Middle frontal gyrus (tissue), 1 donor: ENCODE results near the gene MBTPS1.

Source experiments
- DNase-seq: peaks from one replicate; pipeline ENCODE4 v3.0.0-alpha.2; 2015; ENCODE audit warnings: low spot score; ENCODE audit errors: extremely low spot score

The MBTPS1 gene

DNA sequence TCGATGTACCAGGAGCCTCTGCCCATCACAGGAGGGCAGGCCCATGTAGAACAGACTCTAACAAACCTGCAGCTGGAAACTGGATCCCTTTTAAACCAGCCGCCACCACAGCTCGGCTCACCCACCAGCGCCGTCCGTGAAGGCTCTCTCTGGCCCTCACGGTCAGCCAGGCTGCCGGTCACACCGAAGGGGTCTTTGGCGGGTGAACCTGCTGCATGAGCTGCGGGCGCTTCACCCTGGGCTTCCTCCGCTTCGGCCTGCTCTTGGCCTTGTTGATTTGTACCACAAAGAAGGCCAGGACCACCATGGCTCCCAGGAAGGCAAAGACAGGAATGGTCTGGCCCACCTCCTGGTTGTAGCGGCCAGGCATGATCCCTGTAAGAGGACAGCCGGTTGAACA, 62.5 kb downstream of the MBTPS1 start:
- no peak for DNase-seq

DNA sequence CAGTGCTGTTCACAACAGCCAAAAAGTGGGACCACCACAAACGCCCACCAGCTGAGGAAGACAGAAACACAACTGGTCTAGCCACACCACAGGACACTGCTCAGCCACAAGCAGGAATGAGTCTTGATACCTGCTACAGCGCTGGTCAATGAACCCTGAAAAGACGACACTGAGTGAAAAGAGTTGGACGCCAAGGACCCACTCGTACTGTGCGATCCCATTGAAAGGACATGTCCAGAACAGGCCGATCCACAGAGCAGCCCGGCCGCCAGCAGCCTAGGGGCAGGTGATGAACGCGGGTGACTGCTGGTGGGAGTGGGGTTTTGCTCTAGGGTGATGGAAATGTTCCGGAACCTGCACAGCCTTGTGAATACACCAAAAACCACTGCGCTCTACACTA, 63.5 kb downstream of the MBTPS1 start:
- no peak for DNase-seq

DNA sequence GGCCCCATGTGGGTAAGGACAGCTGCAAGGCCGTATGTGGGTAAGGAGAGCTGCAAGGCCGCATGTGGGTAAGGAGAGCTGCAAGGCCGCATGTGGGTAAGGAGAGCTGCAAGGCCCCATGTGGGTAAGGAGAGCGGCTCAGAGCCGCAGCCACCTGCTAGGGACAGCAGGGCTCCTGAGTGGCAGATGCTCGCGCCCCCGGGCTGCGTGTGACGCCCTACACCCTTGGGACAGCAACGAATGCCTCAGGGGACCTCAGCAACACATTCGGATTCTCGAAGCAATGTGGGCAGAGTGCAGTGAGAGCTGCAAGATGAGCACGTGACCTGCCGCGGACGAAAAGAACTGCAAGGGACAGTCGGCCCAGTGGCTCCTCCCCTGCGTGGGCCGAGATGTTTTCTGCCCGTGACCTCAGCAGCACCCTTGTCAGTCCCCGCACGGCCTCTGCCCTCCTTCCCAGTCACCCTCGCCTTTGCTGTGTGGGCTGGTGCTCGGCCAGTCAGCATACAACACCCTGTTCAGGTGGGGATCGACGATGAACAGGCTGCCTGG, 64.6 kb downstream of the MBTPS1 start:
- DNase-seq = no peak

DNA sequence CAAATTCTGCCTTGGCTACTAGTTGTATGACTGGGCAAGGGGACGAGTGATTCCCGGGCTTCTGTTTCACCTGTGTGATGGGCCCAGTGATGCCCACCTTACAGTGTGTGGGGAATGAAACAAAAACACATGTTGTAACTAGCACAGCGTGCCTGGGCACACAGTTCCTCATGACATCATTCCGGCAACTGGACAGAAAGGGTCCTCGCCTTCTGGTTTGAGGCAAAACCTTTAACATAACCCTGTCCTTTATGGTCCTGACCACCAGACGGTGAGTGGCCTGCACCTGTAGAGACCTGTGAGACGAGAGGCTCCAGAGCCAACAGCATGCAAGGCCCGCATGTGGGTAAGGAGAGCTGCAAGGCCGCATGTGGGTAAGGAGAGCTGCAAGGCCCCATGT, 66.4 kb downstream of the MBTPS1 start:
- no peak for DNase-seq

DNA sequence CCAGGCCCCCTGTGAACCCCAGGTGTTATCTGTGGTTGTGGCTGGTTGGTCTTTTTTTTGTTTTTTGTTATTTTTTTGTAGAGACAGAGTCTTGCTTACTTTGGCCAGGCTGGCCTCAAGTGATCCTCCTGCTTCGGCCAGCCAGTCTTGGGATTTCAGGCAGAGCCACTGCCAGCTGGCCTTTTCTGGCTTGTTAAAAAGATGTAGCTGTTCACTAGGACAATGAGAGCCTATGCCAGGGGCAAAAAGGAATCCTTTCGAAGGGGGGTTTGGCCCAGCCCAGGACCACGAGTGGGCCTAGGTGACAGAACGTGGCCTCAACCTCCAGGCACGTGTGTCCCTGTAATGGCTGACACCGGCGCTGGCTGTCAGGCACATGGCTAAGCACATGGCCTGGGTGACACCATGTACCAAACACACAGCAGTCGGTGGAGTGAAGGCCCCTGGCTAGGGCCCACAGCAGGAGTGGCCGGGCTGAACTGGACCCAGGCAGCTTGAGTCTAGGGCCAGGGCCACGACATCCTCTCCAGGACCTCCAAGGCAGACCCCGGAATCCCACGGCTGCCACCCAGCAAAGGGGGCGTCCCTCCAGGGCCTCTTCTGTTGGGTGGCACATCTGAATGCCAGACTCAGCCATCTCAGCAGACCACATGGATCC, 67.2 kb downstream of the MBTPS1 start:
- DNase-seq = no peak

DNA sequence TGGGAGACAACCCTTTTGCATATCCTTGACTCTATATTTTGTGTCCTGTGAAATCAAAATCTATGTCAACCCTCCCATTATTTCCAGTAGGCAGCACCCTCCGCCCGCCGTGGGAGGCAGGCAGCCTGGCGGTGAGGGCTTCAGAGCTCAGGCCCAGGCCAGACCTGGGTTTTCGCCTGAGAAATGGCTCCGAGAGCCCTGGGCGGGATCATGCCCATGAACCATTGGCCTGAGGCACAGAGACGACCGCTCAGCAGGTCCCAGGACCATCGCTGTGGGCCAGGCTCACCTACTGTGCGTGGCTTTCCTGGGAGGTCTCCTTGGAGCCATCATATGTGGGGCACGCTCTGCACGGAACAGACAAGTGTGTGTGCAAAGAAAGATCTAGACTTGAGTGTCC, 67.9 kb downstream of the MBTPS1 start:
- no peak for DNase-seq

DNA sequence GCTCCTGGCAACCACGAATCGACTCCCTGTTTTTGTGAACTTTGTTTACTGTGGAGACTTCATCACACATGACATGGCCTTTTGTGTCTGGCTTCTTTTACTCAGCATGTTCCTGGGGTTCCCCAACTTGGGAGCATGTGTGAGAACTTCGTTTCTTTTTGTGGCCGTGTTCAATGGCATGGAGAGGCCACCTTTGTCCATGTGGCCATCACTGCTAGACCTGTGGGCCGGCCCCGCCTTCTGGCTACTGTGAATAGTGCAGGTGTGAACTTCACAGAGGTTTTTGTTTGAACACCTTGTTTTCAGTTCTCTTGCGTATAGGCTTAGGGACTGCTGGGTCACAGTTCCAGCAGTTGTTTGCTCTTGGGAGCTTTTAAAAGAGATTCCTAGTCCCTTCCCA, 68.5 kb downstream of the MBTPS1 start:
- DNase-seq = no peak

DNA sequence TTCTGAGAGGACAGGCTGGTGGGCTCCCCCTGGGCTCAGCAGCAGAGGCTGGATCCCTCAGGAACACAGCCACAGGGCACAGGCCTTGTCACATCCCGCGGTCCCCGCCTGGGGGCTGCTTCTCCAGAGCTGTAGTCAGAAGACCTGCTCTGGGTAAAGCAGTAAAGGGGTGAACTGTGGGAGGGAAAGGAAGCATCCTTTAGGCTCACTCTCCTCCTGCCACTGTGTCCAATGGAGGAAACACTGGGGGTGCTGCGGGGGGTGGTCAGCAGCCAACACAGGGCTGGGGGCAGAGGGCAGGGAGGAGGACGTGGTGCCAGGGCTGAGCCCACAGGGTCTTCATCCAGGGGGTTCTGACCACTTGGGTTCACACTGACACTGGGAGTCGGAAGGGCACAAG, 69.1 kb downstream of the MBTPS1 start:
- DNase-seq = no peak

DNA sequence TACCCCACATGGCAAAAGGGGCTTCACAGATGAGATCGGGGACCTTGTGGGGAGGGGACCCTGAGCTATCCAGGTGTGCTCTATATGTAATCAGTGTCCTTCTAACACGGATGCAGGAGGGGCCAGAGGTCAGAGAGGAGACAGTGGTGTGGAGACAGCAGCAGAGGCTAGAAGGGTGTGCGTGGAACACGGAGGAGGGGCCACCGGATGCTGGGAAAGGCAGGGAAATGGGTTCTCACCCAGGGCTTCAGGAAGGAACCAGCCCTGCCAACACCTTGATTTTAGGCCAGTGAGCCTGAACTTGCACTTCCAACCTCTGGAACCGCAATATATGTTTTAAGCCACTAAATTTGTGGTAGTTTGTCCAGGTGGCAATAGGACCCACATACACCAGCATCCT, 69.5 kb downstream of the MBTPS1 start:
- DNase-seq = no peak

DNA sequence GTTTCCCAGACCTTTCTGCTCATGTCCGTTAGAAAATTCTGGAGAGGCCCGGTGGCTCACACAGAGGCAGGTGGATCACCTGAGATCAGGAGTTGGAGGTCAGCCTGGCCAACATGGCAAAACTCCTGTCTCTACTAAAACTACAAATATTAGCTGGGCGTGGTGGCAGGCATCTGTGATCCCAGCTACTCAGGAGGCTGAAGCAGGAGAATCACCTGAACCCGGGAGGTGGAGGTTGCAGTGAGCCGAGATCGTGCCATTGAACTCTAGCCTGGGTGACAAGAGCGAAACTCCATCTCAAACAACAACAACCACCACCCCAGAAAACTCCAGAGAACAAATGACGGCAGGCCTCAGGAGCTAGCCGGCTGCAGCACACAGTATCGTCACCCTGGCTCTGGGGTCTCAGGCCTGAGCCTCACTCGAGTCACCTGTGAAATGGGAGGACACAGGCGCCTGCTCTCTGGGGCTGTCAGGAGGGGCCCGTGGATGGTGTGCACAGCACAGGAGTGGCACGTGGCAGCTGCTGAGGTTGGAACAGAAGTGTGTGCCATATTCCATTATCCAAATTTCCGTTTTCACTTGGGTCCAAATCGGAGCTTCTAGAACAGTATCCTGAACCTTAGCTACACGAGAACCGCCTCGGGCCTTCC, 70.8 kb downstream of the MBTPS1 start:
- no peak for DNase-seq

DNA sequence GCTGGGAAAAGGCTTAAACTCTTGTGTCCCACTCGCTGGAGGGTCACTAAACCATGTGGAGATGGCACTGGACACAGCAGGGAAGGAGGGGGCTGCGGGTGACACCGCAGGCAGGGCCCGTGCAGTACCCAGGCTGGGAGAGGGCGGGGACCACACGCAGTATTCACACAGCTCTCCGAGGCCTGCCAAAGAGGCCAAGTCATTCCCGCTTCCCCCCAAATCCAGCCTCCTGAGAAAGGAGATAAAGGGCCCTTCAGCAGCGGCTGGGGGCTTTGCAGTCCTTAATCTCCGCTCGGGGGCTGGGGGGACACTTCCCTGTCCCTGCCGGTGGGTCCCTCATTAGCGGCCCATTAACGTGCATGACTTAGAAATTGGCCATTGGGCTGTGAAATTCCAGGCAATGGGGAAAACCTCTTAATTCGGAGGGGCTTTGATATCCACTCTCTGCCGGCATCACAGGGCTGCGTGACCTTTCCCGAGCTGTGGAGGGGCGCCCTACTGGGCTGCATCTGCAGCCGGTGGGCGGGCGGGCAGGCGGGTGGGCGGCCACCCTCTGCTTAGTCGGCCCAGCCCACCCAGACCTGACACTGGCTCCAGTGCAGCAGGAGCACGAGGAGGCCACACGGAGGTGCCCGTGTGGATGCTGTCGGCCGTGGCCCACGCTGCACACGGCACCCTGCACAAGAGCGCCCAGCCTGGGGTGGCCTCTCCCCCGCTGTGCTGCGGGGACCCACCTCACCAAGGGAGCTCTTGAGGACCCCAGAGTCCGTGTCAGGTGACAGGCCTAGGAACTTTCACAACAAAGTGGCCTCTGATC, 71.5 kb downstream of the MBTPS1 start:
- no peak for DNase-seq

DNA sequence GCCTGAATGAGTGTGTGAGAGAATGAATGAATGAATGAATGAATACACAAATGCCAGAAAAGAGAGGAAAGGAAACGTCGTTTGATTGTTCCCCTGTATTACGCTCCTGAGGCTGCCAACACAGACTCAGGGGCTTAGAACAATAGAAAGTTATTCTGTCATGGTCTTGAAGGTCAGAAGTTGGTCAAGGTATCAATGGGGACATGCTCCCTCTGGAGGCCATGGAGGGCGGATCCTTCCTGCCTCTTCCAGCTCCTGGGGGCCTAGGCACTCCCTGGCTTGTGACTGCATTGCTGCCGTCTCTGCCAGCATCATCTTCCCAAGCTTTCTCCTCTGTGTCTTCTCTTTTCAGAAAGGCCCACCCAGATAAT, 72.6 kb downstream of the MBTPS1 start:
- no peak for DNase-seq

DNA sequence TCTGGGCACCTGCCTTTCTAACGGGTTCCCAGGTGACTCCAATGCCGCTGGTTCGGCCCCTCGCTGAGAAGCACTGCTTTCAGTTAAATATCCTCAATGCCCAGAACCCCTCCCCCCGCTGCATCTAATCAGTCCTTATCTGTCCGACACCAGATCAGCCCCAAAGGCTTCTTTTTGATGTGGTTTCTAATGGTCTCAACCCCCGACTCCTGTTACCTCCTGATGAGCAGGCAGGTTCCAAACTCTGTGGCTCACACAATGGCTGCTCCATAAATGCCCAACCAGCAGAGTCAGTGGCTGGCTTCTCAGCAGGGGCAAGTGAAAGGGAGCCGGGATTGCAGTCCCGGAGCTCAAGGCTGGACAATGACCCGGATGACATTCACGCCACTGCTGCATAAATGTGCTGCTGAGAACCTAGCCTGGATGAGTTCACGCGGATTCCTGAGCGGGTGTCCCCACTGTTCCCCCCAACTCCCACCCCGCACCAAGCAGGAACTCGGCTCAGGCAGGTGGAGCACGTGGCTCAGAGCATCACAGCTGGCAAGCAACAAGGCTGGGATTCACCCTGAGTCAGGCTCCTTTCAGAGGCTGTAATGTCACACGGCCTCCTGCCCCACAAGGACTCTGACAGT, 73.1 kb downstream of the MBTPS1 start:
- DNase-seq = no peak

DNA sequence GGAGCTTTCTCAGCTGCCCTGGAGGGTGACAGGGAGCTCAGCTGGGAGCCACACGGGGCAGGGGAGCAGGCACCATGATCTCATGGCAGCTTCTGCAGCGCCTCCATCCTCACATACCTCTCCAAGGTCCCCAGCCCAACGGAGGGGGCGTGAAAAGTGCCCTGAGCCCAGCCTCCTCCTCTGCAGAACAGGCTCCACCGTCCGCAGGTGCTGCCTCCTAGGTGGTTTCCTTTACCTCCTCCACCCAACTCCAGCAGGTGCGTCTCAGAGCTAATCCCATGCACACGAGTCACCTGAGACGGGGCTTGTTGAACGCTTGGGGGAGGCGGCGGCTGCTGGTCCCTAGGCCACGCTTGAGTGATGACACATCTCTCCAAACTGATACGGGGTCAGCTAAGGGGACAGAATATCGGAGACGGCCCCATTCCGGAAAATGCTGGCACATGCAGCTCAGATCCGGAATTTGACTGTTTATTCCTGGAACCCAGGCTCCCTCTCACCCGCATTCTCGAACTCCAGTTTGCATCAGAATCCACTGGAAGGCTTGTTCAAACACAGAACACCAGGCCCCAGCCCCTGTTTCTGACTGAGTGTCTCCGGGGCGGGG, 73.8 kb downstream of the MBTPS1 start:
- DNase-seq = no peak

DNA sequence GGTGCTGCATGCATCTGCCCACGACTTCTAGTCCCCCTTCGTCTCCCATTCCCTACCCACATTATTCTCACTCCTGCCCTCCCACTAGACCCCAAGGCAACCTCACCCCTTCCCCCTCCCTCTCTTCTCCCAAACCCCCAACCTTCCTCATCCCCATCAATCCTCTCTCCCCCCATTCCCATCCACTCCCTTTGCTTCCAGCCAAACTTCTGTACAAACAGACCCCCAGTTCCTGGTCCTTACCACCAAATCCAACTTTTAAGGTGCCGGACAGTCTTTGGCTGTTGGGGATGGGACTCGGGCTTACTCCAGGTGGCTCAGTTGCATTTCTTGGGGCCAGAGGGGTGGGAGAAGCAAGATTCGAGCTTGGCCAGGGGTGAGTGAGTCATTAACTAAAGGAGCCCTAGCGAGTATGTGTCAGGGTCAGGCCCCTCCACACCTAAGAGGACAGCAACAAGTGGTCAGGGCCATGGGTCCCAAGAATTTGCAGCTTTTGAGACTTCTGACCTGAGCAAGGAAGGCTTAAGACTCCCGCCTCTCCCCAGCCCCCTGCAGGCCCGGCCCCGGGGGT, 74.3 kb downstream of the MBTPS1 start, which contains the start of gene SLC38A8:
SLC38A8 (minus strand) TSS at position 488 of the 571 bp plus-strand sequence. CDS start 638 bp downstream, outside the sequence.
- no peak for DNase-seq

DNA sequence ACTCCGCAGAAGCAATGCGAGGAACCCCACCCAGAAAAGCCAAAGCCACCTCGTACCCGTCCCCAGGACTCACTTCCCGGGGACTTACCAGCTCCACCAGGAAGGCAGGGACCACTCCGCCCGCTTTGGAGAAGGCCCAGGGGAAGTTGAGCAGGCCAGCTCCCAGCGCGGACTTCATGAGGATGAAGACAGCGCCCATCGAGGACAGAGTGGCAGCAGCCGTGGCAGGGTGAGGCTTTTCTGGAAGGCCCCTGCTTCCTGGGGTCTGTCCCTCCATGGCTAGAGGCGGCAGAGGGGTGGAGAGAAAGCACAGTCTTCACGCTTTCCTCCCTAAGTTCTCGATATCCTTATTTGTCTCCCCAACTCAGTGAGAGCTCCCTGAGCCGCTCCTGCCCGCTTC, 74.9 kb downstream of the MBTPS1 start:
- DNase-seq = no peak

DNA sequence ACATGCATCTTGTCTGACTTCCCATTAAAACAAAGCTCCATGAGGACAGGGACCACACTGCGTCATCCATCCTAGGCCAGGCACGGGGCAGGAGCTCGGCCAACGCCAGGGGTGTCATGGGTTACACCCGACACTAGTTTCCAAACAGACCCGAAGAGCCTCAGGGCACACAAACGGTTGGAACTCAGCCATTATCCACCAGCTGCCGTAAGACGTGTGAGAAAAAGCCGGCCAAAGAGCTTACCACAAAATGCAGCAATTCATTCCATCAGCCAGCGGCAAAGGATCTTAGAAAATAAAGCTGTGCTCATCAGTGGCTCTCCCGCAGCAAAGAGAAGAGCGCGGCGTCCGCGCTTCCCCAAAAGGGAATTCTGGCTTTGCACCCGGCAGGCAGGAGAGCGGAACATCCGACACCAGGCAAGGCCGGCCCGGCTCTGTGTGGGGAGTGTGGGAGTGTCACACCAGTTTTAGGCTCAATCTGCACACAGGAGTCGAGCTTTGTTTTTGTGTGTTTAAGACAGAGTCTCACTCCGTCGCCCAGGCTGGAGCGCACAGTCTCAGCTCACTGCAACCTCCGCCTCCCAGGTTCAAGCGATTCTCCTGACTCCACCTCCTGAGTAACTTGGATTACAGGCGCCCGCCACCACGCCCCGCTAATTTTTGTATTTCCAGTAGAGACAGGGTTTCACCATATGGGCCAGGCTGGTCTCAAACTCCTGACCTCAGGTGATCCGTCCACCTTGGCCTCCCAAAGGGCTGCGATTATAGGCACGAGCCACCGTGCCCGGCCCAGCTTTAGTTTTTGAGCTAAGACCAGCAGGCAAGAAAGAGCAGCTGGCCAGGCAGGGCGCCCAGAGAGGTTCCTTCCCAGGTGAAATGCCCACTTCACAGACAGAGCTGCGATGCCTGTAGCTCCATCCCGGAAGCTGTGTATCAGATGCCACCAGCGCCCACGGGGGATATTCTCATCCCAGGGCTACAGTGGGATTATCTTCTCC, 75.6 kb downstream of the MBTPS1 start:
- no peak for DNase-seq

DNA sequence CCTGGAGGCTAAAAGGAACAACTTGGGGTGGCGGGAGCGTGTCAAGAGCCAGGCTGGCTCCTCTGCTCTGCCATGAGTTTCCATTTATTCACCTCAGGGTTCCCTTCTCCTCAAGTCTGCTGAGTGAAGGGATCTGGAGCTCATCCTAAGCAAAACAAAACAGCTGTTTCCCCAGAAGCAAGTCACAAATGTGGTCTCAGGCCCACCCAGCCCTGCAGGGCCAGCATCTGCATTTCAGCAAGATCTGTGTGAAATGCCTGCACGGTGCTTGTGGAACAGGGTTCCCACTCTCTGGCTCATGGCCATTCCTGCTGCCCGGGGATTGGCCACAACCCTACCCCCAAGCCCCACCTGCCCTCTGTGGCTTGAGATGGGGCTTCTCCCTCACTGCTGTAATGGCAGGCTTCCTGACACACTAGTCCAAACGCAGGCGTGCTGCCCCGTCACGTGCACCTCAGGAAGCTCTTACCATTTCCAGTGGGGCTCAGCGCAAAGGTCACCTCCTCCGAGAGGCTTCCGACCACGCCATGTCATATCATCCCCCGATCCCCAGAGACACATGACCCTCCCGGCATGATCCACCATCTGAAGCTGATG, 76.4 kb downstream of the MBTPS1 start:
- no peak for DNase-seq

DNA sequence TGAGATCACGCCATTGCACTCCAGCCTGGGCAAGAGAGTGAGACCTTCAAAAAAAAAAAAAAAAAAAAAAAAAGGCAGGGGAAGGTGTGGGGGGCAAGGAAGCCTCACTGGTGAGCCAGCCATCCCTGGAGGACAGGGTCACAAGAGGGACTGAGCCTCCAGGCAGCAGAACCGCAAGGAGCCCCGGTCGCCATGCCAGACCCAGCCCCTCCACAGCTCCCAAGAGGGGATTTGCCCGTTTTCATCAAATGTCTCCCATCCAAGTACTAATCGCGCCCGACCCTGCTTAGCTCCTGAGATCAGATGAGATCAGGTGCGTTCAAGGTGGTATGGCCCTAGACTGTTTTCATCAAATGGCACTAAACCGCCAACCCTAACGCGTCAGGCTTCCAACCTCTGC, 77.0 kb downstream of the MBTPS1 start:
- DNase-seq = no peak
